Anterior cingulate cortex (tissue), 58 donors: ENCODE measurements around the gene FBXL3.
"Not testable (repeated sequence)": the region's sequence is repeated elsewhere in the genome, so short reads cannot be mapped to it uniquely, and the experiment has no call there.

Experiments
- DNase-seq, 58 donors: peaks; one replicate each; lab custom pipeline; 2025; lab: John Stamatoyannopoulos, UW

Gene FBXL3

GRCh38 chr13:76992548-76993001, 34.4 kb downstream of the FBXL3 start:
- DNase-seq, result peak in 26 of 58 donors; percentile 3 to 59 (median 16)

GRCh38 chr13:76991796-76992547, 35.0 kb downstream of the FBXL3 start, which contains the start of gene CLN5:
TSS of gene CLN5 (plus strand) at chr13:76992081. CDS start at chr13:76992099, 18 bp downstream.
- DNase-seq, result peak; percentile 56 to 93 (median 88)

- DNase-seq, result peak in 5 of 58 donors; percentile 35 to 46 (median 40)
Measured at GRCh38 chr13:76991432-76991795, 35.5 kb downstream of the FBXL3 start.

DNA sequence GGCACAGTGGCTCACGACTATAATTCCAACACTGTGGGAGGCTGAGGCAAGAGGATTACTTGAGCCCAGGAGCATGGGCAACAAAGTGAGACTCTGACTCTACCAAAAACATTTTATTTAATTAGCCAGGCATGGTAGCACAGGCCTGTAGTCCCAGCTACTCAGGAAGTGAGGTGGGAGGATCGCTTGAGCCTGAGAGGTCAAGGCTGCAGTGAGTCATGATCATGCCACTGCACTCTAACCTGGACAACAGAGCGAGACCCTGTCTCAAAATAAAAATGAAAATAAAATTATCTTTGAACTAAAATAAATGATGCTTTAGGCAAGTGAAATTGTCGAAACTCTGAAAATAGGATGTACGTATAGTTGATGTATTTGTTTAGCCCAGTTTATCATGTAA, 43.3 kb downstream of the FBXL3 start:
- no peak for DNase-seq

DNA sequence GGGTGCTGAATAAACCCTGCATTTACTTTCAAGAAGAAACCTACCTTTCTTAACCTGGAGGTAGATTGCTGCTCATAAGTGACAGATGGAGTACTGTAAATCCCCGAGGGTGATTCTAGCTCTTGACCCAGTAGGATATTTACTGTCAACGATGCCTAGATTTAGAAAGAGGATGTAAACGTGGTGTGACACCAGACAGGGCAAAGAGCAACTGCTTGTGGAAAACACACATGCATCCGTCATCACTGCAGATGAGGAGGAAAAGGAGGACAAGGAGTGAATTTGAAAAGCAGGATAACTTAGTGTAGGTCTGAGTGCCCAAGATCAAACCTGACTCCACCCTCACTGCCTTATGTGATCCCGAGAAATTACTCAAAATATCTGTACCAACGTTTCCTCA, 44.9 kb downstream of the FBXL3 start:
- DNase-seq, result no peak

DNA sequence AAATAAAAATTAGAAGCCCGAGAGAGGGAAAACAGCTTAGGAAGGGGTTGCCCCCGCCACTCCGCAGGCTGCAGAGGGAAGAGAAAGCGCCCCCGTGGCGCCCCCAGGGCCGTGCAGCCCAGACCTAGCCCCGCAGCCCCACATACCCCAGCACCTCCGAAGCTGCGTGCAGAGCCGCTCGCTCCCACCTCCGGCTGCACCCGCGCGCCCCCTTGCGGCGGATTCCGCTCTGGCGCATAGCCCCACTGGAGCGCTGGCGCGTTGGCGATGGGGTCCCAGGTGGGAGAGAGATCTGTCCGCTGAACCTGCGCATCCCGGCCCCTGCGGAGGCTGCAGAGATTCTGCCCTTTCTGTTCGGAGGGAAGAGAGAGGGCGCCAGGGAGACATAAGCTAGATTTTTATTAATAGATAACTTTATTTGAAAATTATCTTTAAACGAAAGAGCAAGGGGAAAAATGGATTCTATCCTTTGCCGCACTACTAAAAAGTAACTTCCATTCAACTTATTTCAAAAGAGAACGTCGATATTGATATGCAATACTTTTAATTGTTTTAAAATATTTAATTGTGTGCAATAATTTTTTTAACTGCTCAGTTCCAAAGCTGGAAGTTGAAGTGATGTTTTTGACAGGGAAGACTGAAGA, 46.8 kb downstream of the FBXL3 start:
- DNase-seq, result peak in 51 of 58 donors; percentile 6 to 82 (median 49)

DNA sequence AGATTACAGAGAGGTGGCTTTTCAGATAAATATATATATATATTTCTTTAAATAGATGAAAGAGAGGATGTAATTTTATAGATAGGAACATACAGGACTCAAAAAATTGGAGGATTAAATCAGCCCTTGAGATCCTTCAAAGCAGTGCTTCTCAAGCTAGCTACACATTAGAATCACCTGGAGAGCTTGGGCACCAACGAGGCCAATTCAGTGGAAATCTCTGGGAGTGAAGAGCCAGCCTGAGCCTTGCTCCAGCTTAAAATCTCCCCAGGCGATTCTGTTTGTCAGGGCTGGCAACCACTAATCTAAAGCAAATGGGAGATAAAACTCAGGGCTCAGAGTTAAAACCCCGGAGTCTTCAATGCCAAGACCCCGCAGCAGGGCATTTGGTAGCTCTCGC, 50.0 kb downstream of the FBXL3 start:
- no peak for DNase-seq

GRCh38 chr13:76976490-76976889, 50.5 kb downstream of the FBXL3 start:
- DNase-seq, result no peak

GRCh38 chr13:76975863-76976262, 51.1 kb downstream of the FBXL3 start:
- no peak for DNase-seq

GRCh38 chr13:76974618-76974975, 52.4 kb downstream of the FBXL3 start:
- DNase-seq, result no peak

GRCh38 chr13:76973920-76974617, 52.9 kb downstream of the FBXL3 start:
- no peak for DNase-seq

DNA sequence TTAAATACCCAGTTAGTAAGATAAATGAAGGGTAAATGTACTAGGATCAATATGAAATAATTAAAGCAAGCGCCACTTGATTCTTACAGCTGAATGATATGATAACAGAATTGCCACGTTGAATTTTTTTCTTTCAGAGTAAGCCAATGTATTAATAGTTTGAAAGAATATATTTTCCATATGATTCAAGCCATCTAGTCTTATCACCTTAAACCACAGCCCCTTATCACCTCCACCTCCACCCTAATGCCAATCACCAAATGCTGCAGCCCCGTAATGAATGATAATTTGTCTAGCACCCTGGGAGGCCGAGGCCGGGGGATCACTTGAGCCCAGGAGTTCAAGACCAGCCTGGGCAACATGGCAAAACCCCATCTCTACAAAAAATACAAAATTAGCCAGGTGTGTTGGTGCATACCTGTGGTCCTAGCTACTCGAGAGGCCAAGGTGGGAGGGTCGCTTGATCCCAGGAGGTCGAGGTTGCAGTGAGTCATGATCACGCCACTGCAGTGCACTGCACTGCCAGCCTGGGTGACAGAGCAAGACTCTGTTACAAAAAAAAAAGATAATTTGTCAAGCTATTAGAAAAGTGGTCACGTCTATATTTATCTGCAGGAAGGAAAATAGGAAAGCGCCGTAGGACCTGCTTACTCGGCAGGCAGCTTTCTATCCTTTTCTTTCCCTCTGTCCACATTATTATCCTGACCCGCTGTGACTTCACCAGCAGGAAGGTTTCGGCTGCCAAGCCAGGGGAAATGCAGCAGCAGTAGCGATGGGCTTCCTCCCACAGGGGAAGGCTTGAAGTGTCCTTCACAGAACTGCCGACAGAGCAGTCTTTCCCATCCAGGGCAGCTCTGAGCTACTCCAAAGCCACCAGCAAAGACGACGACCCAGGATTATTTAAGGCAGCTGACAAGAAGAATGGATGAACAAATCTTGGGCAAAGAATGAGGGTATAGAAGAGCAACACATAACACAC, 54.8 kb downstream of the FBXL3 start:
- peak in 1 of 58 donors; percentile 7 for DNase-seq

DNA sequence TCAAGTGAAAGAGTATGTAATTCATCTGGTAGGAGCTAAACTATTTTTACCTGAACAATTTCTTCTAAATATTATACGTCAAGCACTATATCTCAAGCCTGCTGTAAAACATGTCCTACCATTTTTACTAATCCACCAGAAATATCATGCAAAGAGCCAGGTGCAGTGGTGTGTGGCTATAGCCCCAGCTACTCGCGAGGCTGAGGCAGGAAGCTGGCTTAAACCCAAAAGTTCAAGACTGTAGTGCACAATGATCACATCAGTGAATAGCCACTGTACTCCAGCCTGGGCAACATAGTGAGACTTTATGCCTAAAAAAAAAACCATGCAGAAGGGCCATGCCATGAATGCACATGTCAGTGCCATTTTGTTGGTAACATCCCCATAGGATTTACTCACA, 55.7 kb downstream of the FBXL3 start:
- DNase-seq, result no peak

DNA sequence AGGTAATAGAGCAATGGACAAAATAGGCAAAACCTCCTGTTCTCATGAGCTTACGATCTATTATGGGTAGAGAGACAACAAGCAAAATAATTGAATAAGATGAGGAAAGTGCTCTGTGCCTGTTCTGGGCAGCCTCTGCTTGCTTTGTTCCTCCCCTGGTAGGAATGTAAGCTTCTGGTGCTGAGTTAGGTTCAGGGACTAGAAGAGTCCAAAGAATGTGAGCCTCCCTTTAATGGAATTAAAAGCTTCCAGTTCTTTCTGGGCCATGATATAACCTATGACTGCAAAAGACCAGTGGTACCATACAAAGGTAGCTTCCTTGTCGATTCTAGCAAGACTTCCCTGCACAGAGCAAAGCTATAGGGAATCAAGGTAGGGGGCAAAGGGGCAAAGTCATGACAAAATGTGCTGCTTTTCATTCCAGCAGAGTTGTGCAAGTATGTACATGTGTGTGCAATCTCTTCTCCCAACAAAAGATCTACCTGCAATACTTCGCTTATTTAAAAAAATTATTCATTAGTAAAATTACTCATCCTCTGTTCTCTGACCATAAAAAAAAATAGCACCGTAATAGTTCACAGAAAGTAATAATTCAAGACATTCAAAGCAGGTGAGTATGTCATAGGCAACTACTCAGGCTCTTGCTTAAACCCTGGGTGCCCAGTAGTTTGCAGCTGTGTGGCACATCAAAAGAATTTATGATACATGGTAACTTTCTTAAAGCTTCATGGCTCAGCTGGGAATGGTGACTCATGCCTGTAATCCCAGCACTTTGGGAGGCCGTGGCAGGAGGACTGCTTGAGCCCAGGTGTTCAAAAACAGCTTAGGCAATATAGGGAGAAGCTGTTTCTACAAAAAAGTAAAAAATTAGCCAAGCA, 57.2 kb downstream of the FBXL3 start:
- no peak for DNase-seq

DNA sequence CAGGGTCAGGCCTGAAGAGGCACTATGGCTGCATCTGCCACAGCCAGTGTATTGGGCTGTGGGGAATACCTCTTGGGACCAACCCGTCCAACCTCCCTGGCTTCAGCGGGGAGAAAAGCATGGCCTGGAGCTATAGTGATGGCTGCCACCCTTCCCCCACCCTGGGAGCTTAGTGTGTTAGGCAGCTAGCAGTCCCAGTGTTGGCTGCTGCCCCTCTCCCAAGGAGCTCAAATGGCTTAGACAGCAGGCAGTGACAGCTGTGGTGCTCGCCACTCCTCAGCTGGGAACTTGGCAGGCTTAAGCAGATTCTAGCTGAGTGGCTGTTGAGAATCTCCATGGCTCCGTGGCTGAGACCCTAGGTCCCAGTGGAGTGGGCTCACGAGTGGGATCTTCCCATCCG, 58.9 kb downstream of the FBXL3 start:
- DNase-seq, result no peak

GRCh38 chr13:76967031-76967430, 59.9 kb downstream of the FBXL3 start:
- DNase-seq, result no peak

DNA sequence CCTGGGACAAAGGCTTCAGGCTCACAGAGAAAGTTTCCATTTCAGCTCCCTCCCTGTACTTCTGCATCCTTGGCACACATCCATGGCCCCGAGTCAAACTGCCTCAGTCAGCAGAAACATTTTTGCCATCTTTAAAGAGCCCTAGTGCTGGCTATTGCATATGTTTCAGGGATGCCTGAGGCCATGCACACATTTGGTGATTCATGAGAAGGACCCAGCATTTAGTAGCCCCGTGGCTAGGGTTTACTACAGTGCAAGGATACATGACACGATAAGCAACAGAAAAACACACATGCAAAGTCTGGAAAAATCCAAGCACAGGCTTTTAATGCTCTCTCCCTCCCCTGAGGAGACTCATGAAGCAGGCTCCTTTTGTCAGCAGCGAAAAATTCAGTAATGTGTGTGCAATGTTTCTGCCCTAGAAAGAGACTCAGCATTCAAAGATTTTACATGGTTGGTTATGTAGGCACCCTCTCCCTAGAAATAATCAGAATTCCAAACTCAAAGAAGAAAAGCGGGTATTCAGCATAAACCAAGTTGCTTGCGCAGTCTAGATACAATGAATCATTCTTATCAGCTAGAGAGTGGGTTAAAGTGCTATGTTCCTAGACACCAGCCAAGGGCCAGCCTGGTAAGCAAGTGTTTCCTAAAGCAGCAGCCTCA, 61.1 kb downstream of the FBXL3 start:
- peak in 14 of 58 donors; percentile 2 to 34 (median 12) for DNase-seq

GRCh38 chr13:76959734-76960133, 67.2 kb downstream of the FBXL3 start:
- DNase-seq, result not testable (repeated sequence)
